ENCODE results near the gene MRPS18B.

Gene MRPS18B

DNA sequence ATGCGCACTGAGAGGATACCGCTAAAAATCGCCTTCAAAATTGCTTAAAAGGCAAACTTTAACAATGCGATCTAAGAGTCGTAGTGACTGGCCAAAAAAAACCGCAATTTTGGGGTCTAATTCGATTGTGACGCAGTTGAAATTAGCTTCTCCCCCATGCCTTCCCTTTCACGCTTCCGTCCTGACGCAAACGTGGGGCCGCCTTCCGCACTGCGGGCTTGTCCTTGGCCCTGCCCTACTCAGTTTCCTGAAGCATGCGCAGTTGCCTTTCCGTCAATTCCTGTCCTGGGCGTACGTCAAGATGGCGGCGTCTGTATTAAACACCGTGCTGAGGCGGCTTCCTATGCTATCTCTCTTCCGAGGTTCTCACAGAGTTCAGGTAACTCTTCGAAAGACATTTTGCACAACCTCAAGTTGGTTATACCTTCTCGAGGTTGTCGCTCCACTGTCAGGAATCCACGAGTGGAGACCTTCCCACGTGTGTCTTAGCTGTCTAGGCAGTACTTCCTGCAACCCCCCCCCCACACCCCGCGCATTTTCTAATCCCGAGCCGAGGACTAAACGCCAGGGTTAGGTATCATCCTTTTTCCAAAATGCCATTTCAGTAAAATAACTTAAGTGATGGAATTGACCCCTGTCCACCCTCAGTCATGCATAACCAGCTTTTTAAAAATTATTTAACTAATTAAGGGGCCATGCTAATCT, at the start of gene MRPS18B:
Gene MRPS18B (plus strand): TSS at position 276 of the 705 bp plus-strand sequence. CDS start 26 bp downstream, at position 302.
- TF ChIP-seq, protein P1, sequence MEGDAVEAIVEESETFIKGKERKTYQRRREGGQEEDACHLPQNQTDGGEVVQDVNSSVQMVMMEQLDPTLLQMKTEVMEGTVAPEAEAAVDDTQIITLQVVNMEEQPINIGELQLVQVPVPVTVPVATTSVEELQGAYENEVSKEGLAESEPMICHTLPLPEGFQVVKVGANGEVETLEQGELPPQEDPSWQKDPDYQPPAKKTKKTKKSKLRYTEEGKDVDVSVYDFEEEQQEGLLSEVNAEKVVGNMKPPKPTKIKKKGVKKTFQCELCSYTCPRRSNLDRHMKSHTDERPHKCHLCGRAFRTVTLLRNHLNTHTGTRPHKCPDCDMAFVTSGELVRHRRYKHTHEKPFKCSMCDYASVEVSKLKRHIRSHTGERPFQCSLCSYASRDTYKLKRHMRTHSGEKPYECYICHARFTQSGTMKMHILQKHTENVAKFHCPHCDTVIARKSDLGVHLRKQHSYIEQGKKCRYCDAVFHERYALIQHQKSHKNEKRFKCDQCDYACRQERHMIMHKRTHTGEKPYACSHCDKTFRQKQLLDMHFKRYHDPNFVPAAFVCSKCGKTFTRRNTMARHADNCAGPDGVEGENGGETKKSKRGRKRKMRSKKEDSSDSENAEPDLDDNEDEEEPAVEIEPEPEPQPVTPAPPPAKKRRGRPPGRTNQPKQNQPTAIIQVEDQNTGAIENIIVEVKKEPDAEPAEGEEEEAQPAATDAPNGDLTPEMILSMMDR (IDR thresholded peaks at IDR 0.05; ENCODE audit: insufficient read depth, low read length, poor library complexity, severe bottlenecking): no peak
- no peaks in the 10 kb centered on the region for H3K27me3 ChIP-seq (replicated peaks; ENCODE audit: control insufficient read depth, insufficient read depth, low read length)
- peaks cover 13% of the 10 kb centered on the region for H3K36me3 ChIP-seq (ENCODE audit: control insufficient read depth, insufficient read depth, low read length)
- H3K4me3 ChIP-seq (replicated peaks; ENCODE audit: low read depth, low read length): peak within 1 kb of the TSS; percentile 97
- DNase-seq (ENCODE audit: extremely low read depth, insufficient read length): peak; percentile 90

DNA sequence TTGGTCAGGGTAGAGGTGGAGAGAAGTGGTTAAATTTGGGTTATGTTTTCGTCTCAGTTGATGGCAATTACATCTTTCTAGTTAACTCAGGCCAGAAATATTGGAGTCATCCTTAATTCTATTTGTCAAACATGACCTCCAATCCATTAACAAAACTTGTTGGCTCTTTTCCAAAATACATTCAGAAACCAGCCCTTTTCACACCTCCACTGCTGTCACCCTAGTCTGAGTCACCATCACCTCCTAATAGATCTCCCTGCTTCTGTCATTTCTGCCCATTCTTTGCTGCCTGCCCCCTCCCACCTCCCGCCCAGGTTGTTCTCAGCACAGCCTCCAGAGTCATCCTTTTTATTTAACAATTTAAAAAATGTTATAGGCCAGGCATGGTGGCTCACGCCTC, 49.4 kb upstream of the MRPS18B start:
- no peaks in the 10 kb centered on the region; the same call in 1 of the 2 replicates for H3K36me3 ChIP-seq (ENCODE audit: control insufficient read depth, insufficient read depth, low read length)
- TF ChIP-seq, protein P1 (IDR thresholded peaks at IDR 0.05; ENCODE audit: insufficient read depth, low read length, poor library complexity, severe bottlenecking): no peak
- no peaks in the 10 kb centered on the region for H3K27me3 ChIP-seq (replicated peaks; ENCODE audit: control insufficient read depth, insufficient read depth, low read length)
- no peak overlapping the region for H3K4me3 ChIP-seq (replicated peaks; ENCODE audit: low read depth, low read length)
- no peak for DNase-seq (ENCODE audit: extremely low read depth, insufficient read length)

DNA sequence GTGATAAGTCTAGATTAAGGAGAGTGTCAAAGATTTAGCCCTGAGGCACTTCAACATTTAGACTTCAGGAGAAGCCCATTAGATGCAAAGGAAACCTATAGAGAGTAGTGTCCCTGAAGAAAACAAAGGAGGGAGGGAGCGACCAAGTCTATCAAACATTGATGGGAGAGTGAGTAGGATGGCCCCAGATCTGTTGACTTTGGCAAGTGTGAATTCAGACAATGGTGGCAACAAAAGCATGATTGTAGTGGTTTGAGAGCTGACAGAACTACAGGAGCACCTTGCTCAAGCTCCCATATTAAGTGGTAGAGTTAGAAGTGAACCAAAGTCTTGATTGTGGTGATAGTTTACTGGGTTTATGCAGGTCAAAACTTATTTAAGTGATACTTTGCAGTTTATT, 47.4 kb upstream of the MRPS18B start:
- no peak for DNase-seq (ENCODE audit: extremely low read depth, insufficient read length)
- Histone ChIP-seq H3K4me3 (replicated peaks; ENCODE audit: low read depth, low read length) (peak overlapping the region; percentile 92), H3K27me3 (replicated peaks; ENCODE audit: control insufficient read depth, insufficient read depth, low read length) (no peaks in the 10 kb centered on the region), H3K36me3 (ENCODE audit: control insufficient read depth, insufficient read depth, low read length) (peaks cover 2% of the 10 kb centered on the region)
- TF ChIP-seq, protein P1 (IDR thresholded peaks at IDR 0.05; ENCODE audit: insufficient read depth, low read length, poor library complexity, severe bottlenecking): no peak

DNA sequence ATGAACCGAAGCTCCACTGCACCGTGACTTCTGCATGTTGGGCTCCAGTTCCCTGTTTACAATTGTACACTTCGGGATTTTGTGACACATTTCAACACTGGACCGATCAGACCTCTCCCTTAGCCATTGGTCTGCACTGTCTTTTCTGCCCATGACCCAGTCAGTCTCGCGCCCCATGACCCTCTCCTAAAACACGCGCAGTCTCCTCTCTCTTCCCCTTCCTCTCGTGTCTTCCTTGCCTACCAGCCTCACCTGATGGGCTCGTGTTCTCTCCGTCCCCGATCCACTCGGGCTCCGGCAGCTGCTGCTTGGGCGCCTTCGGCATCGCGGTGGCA, 46.9 kb upstream of the MRPS18B start:
- TF ChIP-seq, protein P1 (IDR thresholded peaks at IDR 0.05; ENCODE audit: insufficient read depth, low read length, poor library complexity, severe bottlenecking): no peak
- no peak for DNase-seq (ENCODE audit: extremely low read depth, insufficient read length)
- Histone ChIP-seq H3K4me3 (replicated peaks; ENCODE audit: low read depth, low read length) (peak overlapping the region; percentile 92), H3K27me3 (replicated peaks; ENCODE audit: control insufficient read depth, insufficient read depth, low read length) (no peaks in the 10 kb centered on the region), H3K36me3 (ENCODE audit: control insufficient read depth, insufficient read depth, low read length) (peaks cover 2% of the 10 kb centered on the region)

DNA sequence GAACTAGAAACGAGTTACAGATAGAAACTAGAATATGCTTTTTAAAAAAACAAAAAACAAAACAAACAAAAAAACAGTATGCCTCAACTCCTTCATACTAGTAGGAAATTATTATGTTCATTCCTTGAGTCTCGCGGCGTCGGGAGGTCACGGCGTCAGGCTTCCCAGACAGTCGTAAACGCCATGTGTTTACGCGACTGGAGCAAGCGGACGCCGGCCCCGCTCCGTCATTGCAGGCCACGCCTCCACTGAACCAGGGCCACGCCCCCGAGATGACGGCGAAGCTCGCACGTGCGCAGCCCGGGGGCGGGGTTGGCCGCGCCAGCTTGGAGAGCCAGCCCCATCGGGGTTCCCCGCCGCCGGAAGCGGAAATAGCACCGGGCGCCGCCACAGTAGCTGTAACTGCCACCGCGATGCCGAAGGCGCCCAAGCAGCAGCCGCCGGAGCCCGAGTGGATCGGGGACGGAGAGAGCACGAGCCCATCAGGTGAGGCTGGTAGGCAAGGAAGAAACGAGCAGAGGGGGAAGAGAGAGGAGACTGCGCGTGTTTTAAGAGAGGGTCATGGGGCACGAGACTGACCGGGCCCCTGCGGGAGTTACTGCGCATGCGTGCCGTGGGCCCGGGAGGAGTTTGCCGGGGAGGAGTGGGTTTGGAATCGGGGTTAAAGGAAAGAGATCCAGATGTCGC, 46.4 kb upstream of the MRPS18B start, which contains the start of gene ABCF1:
Gene ABCF1 (plus strand): TSS at position 368 of the 687 bp plus-strand sequence. CDS start 46 bp downstream, at position 414.
- H3K4me3 ChIP-seq (replicated peaks; ENCODE audit: low read depth, low read length): peak within 1 kb of the TSS; percentile 92
- H3K36me3 ChIP-seq (ENCODE audit: control insufficient read depth, insufficient read depth, low read length): peaks cover 2% of the 10 kb centered on the region
- TF ChIP-seq, protein P1 (IDR thresholded peaks at IDR 0.05; ENCODE audit: insufficient read depth, low read length, poor library complexity, severe bottlenecking): no peak
- peak; percentile 99 for DNase-seq (ENCODE audit: extremely low read depth, insufficient read length)
- no peaks in the 10 kb centered on the region for H3K27me3 ChIP-seq (replicated peaks; ENCODE audit: control insufficient read depth, insufficient read depth, low read length)

Measured in GM06990 (cell line).